SK-N-SH treated with all-trans-retinoic acid at 6 μM for 48 hours (cell line): ENCODE results near the gene LRP2.

Experiments
- ATAC-seq: fragments of 200-7000 bp; cut with Tn5 transposase; 3 replicates; pipeline ENCODE4 v1.9.1; 2020; ENCODE audit warnings: mild to moderate bottlenecking, moderate library complexity
- ARNTL ChIP-seq: fragments of 450-650 bp; formaldehyde crosslinking; IDR thresholded peaks from 2 replicates; pipeline ENCODE4 v1.5.0; 2020; ENCODE audit warnings: low read depth, mild to moderate bottlenecking, moderate library complexity, borderline replicate concordance
- CREB5 ChIP-seq: fragments of 250-450 bp; sonication (Bioruptor Pico); IDR thresholded peaks from 2 replicates; pipeline ENCODE4 v1.5.1; 2020; ENCODE audit warnings: low read depth, mild to moderate bottlenecking, moderate library complexity
- CSRNP3 ChIP-seq: fragments of 250-450 bp; sonication (Bioruptor Pico); IDR thresholded peaks from 2 replicates; pipeline ENCODE4 v1.5.1; 2021; ENCODE audit warnings: mild to moderate bottlenecking, moderate library complexity
- ESRRG ChIP-seq: fragments of 250-450 bp; sonication (Bioruptor Pico); IDR thresholded peaks from 2 replicates; pipeline ENCODE4 v1.6.1; 2021; ENCODE audit warnings: mild to moderate bottlenecking
- GLIS3 ChIP-seq: fragments of 250-450 bp; sonication (Bioruptor Pico); IDR thresholded peaks from 2 replicates; pipeline ENCODE4 v1.5.0; 2020; ENCODE audit warnings: mild to moderate bottlenecking, moderate library complexity
- ISL1 ChIP-seq: fragments of 250-450 bp; sonication (Bioruptor Pico); IDR thresholded peaks from 2 replicates; pipeline ENCODE4 v2.1.2; 2022; ENCODE audit warnings: mild to moderate bottlenecking, moderate library complexity
- OSR1 ChIP-seq: fragments of 250-450 bp; sonication (Bioruptor Pico); IDR thresholded peaks from 2 replicates; pipeline ENCODE4 v1.8.0; 2022; ENCODE audit warnings: moderate library complexity, mild to moderate bottlenecking, inconsistent platforms
- PATZ1 ChIP-seq: fragments of 250-450 bp; sonication (Bioruptor Pico); IDR thresholded peaks from 2 replicates; pipeline ENCODE4 v1.8.0; 2020; ENCODE audit warnings: mild to moderate bottlenecking, moderate library complexity, borderline replicate concordance
- PPARA ChIP-seq: fragments of 250-450 bp; sonication (Bioruptor Pico); IDR thresholded peaks from 2 replicates; pipeline ENCODE4 v1.5.0; 2020; ENCODE audit warnings: mild to moderate bottlenecking, borderline replicate concordance
- RARB ChIP-seq: fragments of 250-450 bp; sonication (Bioruptor Pico); IDR thresholded peaks from 2 replicates; pipeline ENCODE4 v1.8.0; 2021; ENCODE audit warnings: mild to moderate bottlenecking, moderate library complexity
- TCF4 ChIP-seq: fragments of 250-450 bp; sonication (Bioruptor Pico); IDR thresholded peaks from 2 replicates; pipeline ENCODE4 v1.8.0; 2021; ENCODE audit warnings: mild to moderate bottlenecking, moderate library complexity, borderline replicate concordance
- TOX ChIP-seq: fragments of 250-450 bp; sonication (Bioruptor Pico); IDR thresholded peaks from 2 replicates; pipeline ENCODE4 v1.8.0; 2021; ENCODE audit warnings: mild to moderate bottlenecking, moderate library complexity, borderline replicate concordance
- TSHZ2 ChIP-seq: fragments of 250-450 bp; sonication (Bioruptor Pico); IDR thresholded peaks from 2 replicates; pipeline ENCODE4 v1.5.0; 2020; ENCODE audit warnings: mild to moderate bottlenecking, moderate library complexity
- ZC3H10 ChIP-seq: fragments of 250-450 bp; sonication (Bioruptor Pico); IDR thresholded peaks from 2 replicates; pipeline ENCODE4 v1.5.1; 2021; ENCODE audit warnings: mild to moderate bottlenecking, moderate library complexity
- ZFP3 ChIP-seq: fragments of 250-450 bp; sonication (Bioruptor Pico); IDR thresholded peaks from 2 replicates; pipeline ENCODE4 v1.5.0; 2020; ENCODE audit warnings: mild to moderate bottlenecking, moderate library complexity
- ZFP30 ChIP-seq: fragments of 450-650 bp; formaldehyde crosslinking; IDR thresholded peaks from 2 replicates; pipeline ENCODE4 v1.5.0; 2022; ENCODE audit warnings: mild to moderate bottlenecking, moderate library complexity
- ZNF565 ChIP-seq: fragments of 450-650 bp; formaldehyde crosslinking; conservative IDR thresholded peaks from 2 replicates; pipeline ENCODE4 v1.5.0; 2020; ENCODE audit warnings: low read depth, mild to moderate bottlenecking, moderate library complexity
- ZNF70 ChIP-seq: fragments of 450-650 bp; formaldehyde crosslinking; IDR thresholded peaks from 2 replicates; pipeline ENCODE4 v1.5.0; 2020; ENCODE audit warnings: mild to moderate bottlenecking, moderate library complexity

LRP2 gene

GRCh38 chr2:169093535-169093934, 268.8 kb downstream of the LRP2 start:
- TF ChIP-seq ZFP3 (CRISPR knock-in tag) (no peak), ISL1 (CRISPR knock-in tag) (no peak), OSR1 (no peak), PATZ1 (CRISPR knock-in tag) (no peak), ZFP30 (CRISPR knock-in tag) (no peak), PPARA (no peak), RARB (no peak), TOX (CRISPR knock-in tag) (no peak), ZNF565 (CRISPR knock-in tag) (no peak), TCF4 (CRISPR knock-in tag) (no peak)
- ATAC-seq = no peak

- no peak for TF ChIP-seq PATZ1 (CRISPR knock-in tag)
- no peak for TF ChIP-seq ARNTL
- no peak for TF ChIP-seq CREB5
- no peak for TF ChIP-seq ZFP30 (CRISPR knock-in tag)
- no peak for TF ChIP-seq OSR1
- TF ChIP-seq ESRRG = no peak
- TF ChIP-seq ZFP3 (CRISPR knock-in tag) = no peak
- no peak for TF ChIP-seq ZC3H10 (CRISPR knock-in tag)
- no peak for ATAC-seq
Observed at GRCh38 chr2:169091761-169092519, 270.4 kb downstream of the LRP2 start.

- no peak for ATAC-seq
- TF ChIP-seq CSRNP3 (CRISPR knock-in tag) (no peak), OSR1 (no peak), ESRRG (no peak), ZNF70 (CRISPR knock-in tag) (no peak), GLIS3 (CRISPR knock-in tag) (no peak), ISL1 (CRISPR knock-in tag) (no peak), ZC3H10 (CRISPR knock-in tag) (no peak)
Observed at GRCh38 chr2:169091256-169091655, 271.1 kb downstream of the LRP2 start.

- no peak for TF ChIP-seq CSRNP3 (CRISPR knock-in tag)
- no peak for TF ChIP-seq OSR1
- no peak for TF ChIP-seq GLIS3 (CRISPR knock-in tag)
- TF ChIP-seq PATZ1 (CRISPR knock-in tag) = no peak
- no peak for TF ChIP-seq ZC3H10 (CRISPR knock-in tag)
- no peak for TF ChIP-seq ARNTL
- no peak for TF ChIP-seq TSHZ2
- no peak for TF ChIP-seq TOX (CRISPR knock-in tag)
- TF ChIP-seq CREB5 = no peak
- no peak for TF ChIP-seq ZNF70 (CRISPR knock-in tag)
Observed at GRCh38 chr2:169090133-169090820, 272.1 kb downstream of the LRP2 start.

More at GRCh38 chr2:169090133-169090820, 272.1 kb downstream of the LRP2 start:
- no peak for ATAC-seq
